ENCODE measurements around the gene PRTN3. TPM values are rescaled to one million over a fixed set of nuclear protein-coding genes. Genes with fewer than 3 reads are reported as not detected.
A peak's percentile ranks its signal among the peaks of the same experiment; 100 is the strongest.

The PRTN3 gene
- total and polyA plus RNA-seq, 12 donors = 0.20 to 0.40 (median 0.33) TPM; not detected in 8

DNA sequence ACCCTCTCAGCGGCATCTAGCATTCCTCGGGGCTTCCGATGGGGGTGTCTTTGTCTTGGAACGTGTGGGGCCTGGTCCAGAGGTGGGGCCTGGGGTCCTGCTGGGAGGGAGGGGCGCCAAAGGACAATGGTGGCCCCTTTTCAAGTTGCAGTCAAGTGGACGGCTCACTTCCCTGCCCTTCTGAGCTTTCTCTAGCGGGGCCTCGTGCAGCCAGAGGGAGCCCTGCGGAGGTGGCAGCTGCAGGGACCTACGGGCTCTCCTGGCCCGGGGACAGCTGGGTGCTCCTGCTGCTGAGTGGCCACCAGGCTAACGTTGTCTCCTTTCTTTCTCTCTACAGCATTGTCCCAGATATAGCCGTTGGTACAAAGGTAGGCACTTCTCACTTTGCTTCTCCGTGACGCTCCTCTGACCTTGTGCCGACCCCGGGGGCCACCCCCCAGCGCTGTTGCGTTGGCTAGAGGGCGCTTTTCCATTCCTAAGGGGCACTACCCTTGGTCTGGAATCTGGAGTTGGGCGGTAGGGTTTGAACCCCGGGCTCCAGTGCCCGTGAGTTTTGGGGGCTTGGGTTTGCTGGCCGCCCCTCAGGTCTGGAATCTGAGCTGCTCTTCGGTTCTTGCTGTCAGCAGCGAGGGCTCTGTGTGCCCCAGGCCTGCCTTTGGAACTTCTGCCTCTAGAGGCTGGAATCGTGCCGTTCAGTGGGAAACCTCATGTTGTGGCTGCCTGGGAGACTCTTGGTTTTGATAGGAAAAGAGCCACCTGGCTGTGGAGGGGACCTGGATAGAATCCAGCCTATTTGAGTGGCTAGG lies 41.5 kb upstream of the PRTN3 start:
- H3K9me3 ChIP-seq (replicated peaks in 1 of 3) = no peaks in the 10 kb centered on the region
- peaks cover 0 to 19% of the 10 kb centered on the region in 2 donors for H3K36me3 ChIP-seq (replicated peaks in 1 of 2)
- no peaks in the 10 kb centered on the region for H3K27me3 ChIP-seq
- H3K4me1 ChIP-seq (replicated peaks in 1 of 2) = peaks cover 45 to 58% of the 10 kb centered on the region in 2 donors
- TF ChIP-seq, protein P1, sequence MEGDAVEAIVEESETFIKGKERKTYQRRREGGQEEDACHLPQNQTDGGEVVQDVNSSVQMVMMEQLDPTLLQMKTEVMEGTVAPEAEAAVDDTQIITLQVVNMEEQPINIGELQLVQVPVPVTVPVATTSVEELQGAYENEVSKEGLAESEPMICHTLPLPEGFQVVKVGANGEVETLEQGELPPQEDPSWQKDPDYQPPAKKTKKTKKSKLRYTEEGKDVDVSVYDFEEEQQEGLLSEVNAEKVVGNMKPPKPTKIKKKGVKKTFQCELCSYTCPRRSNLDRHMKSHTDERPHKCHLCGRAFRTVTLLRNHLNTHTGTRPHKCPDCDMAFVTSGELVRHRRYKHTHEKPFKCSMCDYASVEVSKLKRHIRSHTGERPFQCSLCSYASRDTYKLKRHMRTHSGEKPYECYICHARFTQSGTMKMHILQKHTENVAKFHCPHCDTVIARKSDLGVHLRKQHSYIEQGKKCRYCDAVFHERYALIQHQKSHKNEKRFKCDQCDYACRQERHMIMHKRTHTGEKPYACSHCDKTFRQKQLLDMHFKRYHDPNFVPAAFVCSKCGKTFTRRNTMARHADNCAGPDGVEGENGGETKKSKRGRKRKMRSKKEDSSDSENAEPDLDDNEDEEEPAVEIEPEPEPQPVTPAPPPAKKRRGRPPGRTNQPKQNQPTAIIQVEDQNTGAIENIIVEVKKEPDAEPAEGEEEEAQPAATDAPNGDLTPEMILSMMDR (IDR thresholded peaks at IDR 0.05) = peak in 1 of 6 experiments; percentile 7
- no peak for TF ChIP-seq POLR2A (IDR thresholded peaks at IDR 0.05)
- intact Hi-C loops (cut with DNase I) = no loop called here
- 6 to 18% (median 11%) methylated on average over 15 to 28 of the region's 28 CpGs for WGBS, 4 donors
- peak overlapping the region; percentile 3 to 100 (median 99) for H3K27ac ChIP-seq
- peak in 4 of 7 donors; percentile 40 to 72 (median 52) for DNase-seq
- H3K4me3 ChIP-seq = peak overlapping the region; percentile 1 to 100 (median 33)

DNA sequence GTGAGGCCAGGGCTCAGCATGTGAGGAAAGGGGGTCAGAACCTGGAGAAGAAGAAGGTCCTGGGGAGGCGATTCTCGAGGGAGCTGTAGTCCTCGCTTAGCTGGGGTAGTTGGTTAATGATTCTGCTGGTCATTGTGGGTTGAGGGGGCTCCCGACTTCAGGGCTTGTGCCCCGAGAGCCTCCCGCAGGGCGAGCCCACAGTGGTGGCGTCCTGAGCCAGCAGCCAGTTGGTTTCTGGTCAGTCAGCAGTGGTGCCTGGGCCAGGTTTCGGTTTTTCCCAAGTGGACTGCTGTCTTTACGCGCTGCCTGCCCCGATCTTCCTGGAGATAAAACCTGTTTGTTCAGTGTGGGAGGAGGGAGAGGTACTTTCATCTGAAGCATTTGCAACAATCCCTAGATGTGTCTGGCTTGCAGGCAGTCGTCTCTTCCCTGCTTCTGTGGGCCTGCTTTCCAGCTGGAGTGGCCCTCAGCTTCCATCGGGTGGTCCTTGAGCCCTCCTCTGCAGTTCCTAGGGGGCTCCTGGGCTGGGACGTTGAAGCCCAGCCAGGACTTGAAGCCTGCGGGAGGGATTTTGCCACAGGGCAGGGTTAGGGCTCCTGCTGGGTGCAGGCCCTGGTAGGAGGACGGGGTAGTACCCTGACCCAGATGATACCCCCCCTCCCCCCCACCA lies 40.3 kb upstream of the PRTN3 start:
- no peaks in the 10 kb centered on the region for H3K27me3 ChIP-seq
- TF ChIP-seq POLR2A (IDR thresholded peaks at IDR 0.05) = no peak
- TF ChIP-seq, protein P1 (IDR thresholded peaks at IDR 0.05) = no peak
- DNase-seq = peak in 3 of 7 donors; percentile 39 to 82 (median 63)
- peak overlapping the region in 4 of 5 donors; percentile 0 to 70 (median 36) for H3K27ac ChIP-seq
- WGBS, 4 donors = 25 to 30% (median 30%) methylated on average over 16 to 17 of the region's 17 CpGs
- H3K4me3 ChIP-seq = peak overlapping the region in 1 of 4 donors; percentile 35
- H3K36me3 ChIP-seq (replicated peaks in 1 of 2) = peaks cover 0 to 31% of the 10 kb centered on the region in 2 donors
- peaks cover 45 to 61% of the 10 kb centered on the region in 2 donors for H3K4me1 ChIP-seq (replicated peaks in 1 of 2)
- no peaks in the 10 kb centered on the region for H3K9me3 ChIP-seq (replicated peaks in 1 of 3)
- intact Hi-C loops (cut with DNase I) = no loop called here

DNA sequence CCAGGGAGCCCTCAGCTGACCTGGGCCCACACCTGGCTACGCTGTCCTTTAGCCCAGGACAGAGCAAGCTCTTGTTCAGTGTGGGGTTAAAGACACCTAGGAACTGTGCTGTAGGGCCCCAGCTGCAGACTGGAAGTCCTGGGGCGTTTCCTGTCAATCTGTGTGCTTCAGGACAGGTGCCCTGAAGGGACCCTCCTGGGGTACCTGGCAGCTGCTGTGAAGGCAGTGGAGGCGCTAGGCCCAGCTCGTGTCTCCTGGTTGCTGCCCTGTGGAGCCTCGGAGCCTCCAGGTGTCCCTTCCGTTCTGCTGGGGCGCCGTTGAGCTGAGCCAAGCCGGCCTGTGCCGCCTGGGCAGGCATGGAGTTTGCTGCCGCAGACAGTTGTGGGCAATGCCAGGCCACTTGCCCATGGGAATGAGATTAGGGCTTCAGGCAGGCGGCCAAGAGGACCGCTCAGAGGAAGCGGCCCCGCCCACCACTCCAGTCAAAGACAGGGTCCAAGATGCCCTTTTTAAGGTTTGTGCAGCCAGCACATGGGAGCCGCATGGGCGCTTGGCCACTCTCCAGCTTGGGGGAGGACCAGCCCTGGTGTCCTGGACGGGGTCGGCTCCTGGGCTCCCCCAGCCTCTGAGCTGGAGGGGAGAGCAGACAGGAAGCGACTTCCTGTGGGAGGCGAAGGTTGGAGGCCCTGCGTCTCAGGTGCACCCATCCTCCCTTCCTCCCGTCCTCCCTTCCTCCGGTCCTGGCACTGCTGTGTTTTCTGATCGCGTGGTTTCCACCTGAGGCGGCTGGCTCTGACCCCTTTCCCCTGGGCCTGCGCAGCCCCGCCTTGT lies 39.6 kb upstream of the PRTN3 start:
- Histone ChIP-seq H3K27ac (peak overlapping the region in 4 of 5 donors; percentile 0 to 70 (median 36)), H3K4me3 (peak overlapping the region in 1 of 4 donors; percentile 35), H3K27me3 (no peaks in the 10 kb centered on the region), H3K4me1 (replicated peaks in 1 of 2) (peaks cover 44 to 59% of the 10 kb centered on the region in 2 donors), H3K36me3 (replicated peaks in 1 of 2) (peaks cover 0 to 39% of the 10 kb centered on the region in 2 donors), H3K9me3 (replicated peaks in 1 of 3) (no peaks in the 10 kb centered on the region)
- WGBS, 4 donors = 30 to 52% (median 31%) methylated on average over 9 to 29 of the region's 29 CpGs
- peak in 6 of 7 donors; percentile 83 to 90 (median 86) for DNase-seq
- TF ChIP-seq, protein P1 (IDR thresholded peaks at IDR 0.05) = no peak
- peak in 1 of 2 donors; percentile 24 for TF ChIP-seq POLR2A (IDR thresholded peaks at IDR 0.05)
- intact Hi-C loops (cut with DNase I) = no loop called here

Measured in adrenal gland (tissue), 12 donors.